ENCODE measurements around the gene TPRG1L. TPM values are rescaled to one million over a fixed set of nuclear protein-coding genes. Genes with fewer than 3 reads are reported as not detected.

The TPRG1L gene
- total RNA-seq, 1 experiment from 2014 or later, result 13.7 TPM

- no TSS peak for BruUV-seq (replicated peaks)
- POLR2A ChIA-PET (ENCODE audit: low non-redundant PET), result no interaction called here
Observed at GRCh38 chr1:3630914-3631313, 6.1 kb downstream of the TPRG1L start.

GRCh38 chr1:3631320-3632260, 6.8 kb downstream of the TPRG1L start:
- H3K4me1 ChIP-seq (ENCODE audit: insufficient read depth, low read length, poor library complexity, severe bottlenecking), result no peaks in the 10 kb centered on the region
- no peak for TF ChIP-seq EZH2 (IDR thresholded peaks at IDR 0.05; ENCODE audit: borderline replicate concordance, low read depth, low read length, poor library complexity, severe bottlenecking)
- TF ChIP-seq, protein P1, sequence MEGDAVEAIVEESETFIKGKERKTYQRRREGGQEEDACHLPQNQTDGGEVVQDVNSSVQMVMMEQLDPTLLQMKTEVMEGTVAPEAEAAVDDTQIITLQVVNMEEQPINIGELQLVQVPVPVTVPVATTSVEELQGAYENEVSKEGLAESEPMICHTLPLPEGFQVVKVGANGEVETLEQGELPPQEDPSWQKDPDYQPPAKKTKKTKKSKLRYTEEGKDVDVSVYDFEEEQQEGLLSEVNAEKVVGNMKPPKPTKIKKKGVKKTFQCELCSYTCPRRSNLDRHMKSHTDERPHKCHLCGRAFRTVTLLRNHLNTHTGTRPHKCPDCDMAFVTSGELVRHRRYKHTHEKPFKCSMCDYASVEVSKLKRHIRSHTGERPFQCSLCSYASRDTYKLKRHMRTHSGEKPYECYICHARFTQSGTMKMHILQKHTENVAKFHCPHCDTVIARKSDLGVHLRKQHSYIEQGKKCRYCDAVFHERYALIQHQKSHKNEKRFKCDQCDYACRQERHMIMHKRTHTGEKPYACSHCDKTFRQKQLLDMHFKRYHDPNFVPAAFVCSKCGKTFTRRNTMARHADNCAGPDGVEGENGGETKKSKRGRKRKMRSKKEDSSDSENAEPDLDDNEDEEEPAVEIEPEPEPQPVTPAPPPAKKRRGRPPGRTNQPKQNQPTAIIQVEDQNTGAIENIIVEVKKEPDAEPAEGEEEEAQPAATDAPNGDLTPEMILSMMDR (conservative IDR thresholded peaks at IDR 0.05; ENCODE audit: low read depth, low read length), result no peak
- no TSS peak for BruUV-seq (replicated peaks)
- H3K36me3 ChIP-seq (ENCODE audit: insufficient read depth, low read length, poor library complexity, severe bottlenecking), result peaks cover 34% of the 10 kb centered on the region
- H3K9me3 ChIP-seq (ENCODE audit: low read depth, low read length, poor library complexity, severe bottlenecking), result no peaks in the 10 kb centered on the region
- no peaks in the 10 kb centered on the region for H3K27me3 ChIP-seq (replicated peaks; ENCODE audit: insufficient read depth, low read depth, low read length, poor library complexity)
- H3K4me3 ChIP-seq (ENCODE audit: low read depth, low read length, poor library complexity, severe bottlenecking), result no peak overlapping the region
- DNase-seq (ENCODE audit: low spot score), result no peak
- no peak overlapping the region for H3K27ac ChIP-seq (ENCODE audit: low read depth, low read length, poor library complexity, severe bottlenecking)
- ChIA-PET CTCF (interaction anchor here (1.9 kb wide), 1 partner anchor 12 kb away, joined by 7 read pairs; no protein-coding TSS in a partner anchor), POLR2A (ENCODE audit: low non-redundant PET) (no interaction called here)
- intact Hi-C loops (cut with micrococcal nuclease; ENCODE audit: unreplicated experiment), result no loop called here

More at GRCh38 chr1:3630914-3631313, 6.1 kb downstream of the TPRG1L start:
- intact Hi-C loops (cut with micrococcal nuclease; ENCODE audit: unreplicated experiment), result no loop called here
- no peak for TF ChIP-seq EZH2 (IDR thresholded peaks at IDR 0.05; ENCODE audit: borderline replicate concordance, low read depth, low read length, poor library complexity, severe bottlenecking)
- TF ChIP-seq, protein P1 (conservative IDR thresholded peaks at IDR 0.05; ENCODE audit: low read depth, low read length), result no peak
- CTCF ChIA-PET, result interaction anchor here (1.9 kb wide), 1 partner anchor 12 kb away, joined by 7 read pairs; no protein-coding TSS in a partner anchor
- no peaks in the 10 kb centered on the region for H3K27me3 ChIP-seq (replicated peaks; ENCODE audit: insufficient read depth, low read depth, low read length, poor library complexity)
- no peaks in the 10 kb centered on the region for H3K9me3 ChIP-seq (ENCODE audit: low read depth, low read length, poor library complexity, severe bottlenecking)
- H3K4me1 ChIP-seq (ENCODE audit: insufficient read depth, low read length, poor library complexity, severe bottlenecking), result no peaks in the 10 kb centered on the region
- H3K4me3 ChIP-seq (ENCODE audit: low read depth, low read length, poor library complexity, severe bottlenecking), result no peak overlapping the region
- DNase-seq (ENCODE audit: low spot score), result no peak
- H3K36me3 ChIP-seq (ENCODE audit: insufficient read depth, low read length, poor library complexity, severe bottlenecking), result peaks cover 30% of the 10 kb centered on the region
- H3K27ac ChIP-seq (ENCODE audit: low read depth, low read length, poor library complexity, severe bottlenecking), result no peak overlapping the region

DNA sequence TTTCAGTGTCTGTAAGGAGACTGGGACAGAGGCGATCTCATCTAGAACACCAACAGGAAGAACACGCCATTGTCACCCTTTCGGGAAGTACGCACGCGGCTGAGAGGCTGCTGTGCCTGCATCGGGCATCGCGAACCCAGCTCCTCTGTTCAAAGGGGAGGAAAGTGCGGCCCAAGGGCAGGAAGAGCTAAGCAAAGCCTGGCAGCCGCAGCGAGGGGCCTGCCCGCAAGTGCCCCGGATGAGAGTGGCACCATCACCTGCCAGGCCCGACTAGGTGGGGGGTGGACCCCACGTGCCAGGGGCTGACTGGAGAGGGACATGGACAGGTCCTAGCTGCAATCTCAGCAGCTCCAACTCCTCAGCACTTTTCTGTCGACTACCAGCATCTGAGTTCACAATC, 7.5 kb downstream of the TPRG1L start:
- intact Hi-C loops (cut with micrococcal nuclease; ENCODE audit: unreplicated experiment), result no loop called here
- H3K4me3 ChIP-seq (ENCODE audit: low read depth, low read length, poor library complexity, severe bottlenecking), result no peak overlapping the region
- no peak overlapping the region for H3K27ac ChIP-seq (ENCODE audit: low read depth, low read length, poor library complexity, severe bottlenecking)
- CTCF ChIA-PET, result no interaction called here
- no peak for TF ChIP-seq EZH2 (IDR thresholded peaks at IDR 0.05; ENCODE audit: borderline replicate concordance, low read depth, low read length, poor library complexity, severe bottlenecking)
- TF ChIP-seq, protein P1 (conservative IDR thresholded peaks at IDR 0.05; ENCODE audit: low read depth, low read length), result no peak
- no peaks in the 10 kb centered on the region for H3K9me3 ChIP-seq (ENCODE audit: low read depth, low read length, poor library complexity, severe bottlenecking)
- POLR2A ChIA-PET (ENCODE audit: low non-redundant PET), result no interaction called here
- BruUV-seq (replicated peaks), result no TSS peak
- H3K27me3 ChIP-seq (replicated peaks; ENCODE audit: insufficient read depth, low read depth, low read length, poor library complexity), result no peaks in the 10 kb centered on the region
- peaks cover 41% of the 10 kb centered on the region for H3K36me3 ChIP-seq (ENCODE audit: insufficient read depth, low read length, poor library complexity, severe bottlenecking)
- no peak for DNase-seq (ENCODE audit: low spot score)
- no peaks in the 10 kb centered on the region for H3K4me1 ChIP-seq (ENCODE audit: insufficient read depth, low read length, poor library complexity, severe bottlenecking)
